HepG2 (cell line): ENCODE results near the gene TPPP3. TPM values are rescaled to one million over a fixed set of nuclear protein-coding genes. Genes with fewer than 3 reads are reported as not detected.

Source experiments
- ATAC-seq: fragments of 200-7000 bp; cut with Tn5 transposase; 3 replicates; pipeline ENCODE4 v1.9.1; 2020; ENCODE audit warnings: mild to moderate bottlenecking, moderate library complexity
- BruUV-seq: library from RNA; stranded (reverse); fragments of 400-500 nt; replicated peaks from 2 replicates; lab custom pipeline; 2021; lab: Mats Ljungman, UMichigan
- CTCF ChIA-PET: fragments of 300-600 bp; formaldehyde crosslinking; extraction: SDS; loops from one replicate; lab custom pipeline; 2021; ENCODE audit warnings: low total read pairs, inconsistent platforms, low intra/inter-chr PET ratio; lab: Yijun Ruan, JAX
- POLR2A ChIA-PET: fragments of 350-600 bp; sonication (Branson Sonifier 250); formaldehyde crosslinking; loops from one replicate; lab custom pipeline; 2020; ENCODE audit warnings: antibody characterized with exemption, inconsistent platforms; lab: Yijun Ruan, JAX
- DNase-seq: peaks from one replicate; pipeline ENCODE4 v3.0.0-alpha.2; 2015; ENCODE audit warnings: low spot score
- FAIRE-seq: peaks from 3 replicates; lab custom pipeline; 2011; peaks lifted over from hg19 to GRCh38; lab: Jason Lieb, UNC
- H2AFZ ChIP-seq: one replicate; pipeline ENCODE4 v1.6.1; 2011; ENCODE audit warnings: low read length, inconsistent platforms
- H3K27ac ChIP-seq: fragments of 300-600 bp; 3 replicates; pipeline ENCODE4 v1.8.0; 2011; ENCODE audit warnings: mixed run types, mild to moderate bottlenecking, mixed read lengths, low read length, inconsistent platforms; ENCODE audit not compliant: insufficient read depth; ENCODE audit errors: extremely low read length
- H3K27me3 ChIP-seq, 2 experiments: fragments of 200-600 bp in 1 of 2; 2 replicates in 1 of 2; 3 replicates in 1 of 2; pipeline versions ENCODE4 v1.6.0 to v1.8.0; 2011; ENCODE audit warnings: low read length in 2 of 2, mild to moderate bottlenecking in 2 of 2, moderate library complexity in 2 of 2, inconsistent platforms in 1 of 2; ENCODE audit not compliant: insufficient read depth in 2 of 2, control insufficient read depth in 1 of 2
- H3K36me3 ChIP-seq, 2 experiments: fragments of 200-600 bp in 1 of 2; replicated peaks in 1 of 2; 2 replicates in 1 of 2; 3 replicates in 1 of 2; pipeline versions ENCODE4 v1.5.1 to v1.8.0; 2011; ENCODE audit warnings: low read length in 2 of 2, inconsistent platforms in 1 of 2; ENCODE audit not compliant: insufficient read depth in 2 of 2, control insufficient read depth in 1 of 2
- H3K4me1 ChIP-seq: 2 replicates; pipeline ENCODE4 v1.5.1; 2012; ENCODE audit warnings: low read length, inconsistent platforms; ENCODE audit not compliant: insufficient read depth
- H3K4me2 ChIP-seq: 2 replicates; pipeline ENCODE4 v1.6.0; 2011; ENCODE audit warnings: low read depth, low read length, inconsistent platforms
- H3K4me3 ChIP-seq, 3 experiments: fragments of 200-600 bp in 1 of 3; sonication (generic), shearing (Covaris generic) in 1 of 3; replicated peaks in 1 of 3; 2 replicates each; pipeline ENCODE4 v1.5.1; 2011 to 2016; ENCODE audit warnings: low read length in 3 of 3, inconsistent platforms in 2 of 3, low read depth in 2 of 3, mild to moderate bottlenecking in 2 of 3, control low read depth in 1 of 3, mixed read lengths in 1 of 3; ENCODE audit not compliant: insufficient read depth in 1 of 3
- H3K79me2 ChIP-seq: one replicate; pipeline ENCODE4 v1.6.1; 2011; ENCODE audit warnings: low read length, inconsistent platforms; ENCODE audit not compliant: insufficient read depth
- H3K9ac ChIP-seq: 2 replicates; pipeline ENCODE4 v1.6.0; 2011; ENCODE audit warnings: mild to moderate bottlenecking, low read depth, low read length, inconsistent platforms; ENCODE audit not compliant: insufficient read depth
- H3K9me3 ChIP-seq: 2 replicates; pipeline ENCODE4 v1.5.1; 2012; ENCODE audit warnings: mild to moderate bottlenecking, low read length
- H4K20me1 ChIP-seq: 2 replicates; pipeline ENCODE4 v1.6.0; 2011; ENCODE audit warnings: inconsistent platforms, mild to moderate bottlenecking, low read length, moderate library complexity; ENCODE audit not compliant: insufficient read depth
- ATF4 ChIP-seq, 2 experiments: fragments of 450-650 bp in 1 of 2; sonication (generic) in 1 of 2; formaldehyde crosslinking; IDR thresholded peaks; 2 replicates each; pipeline versions ENCODE4 v1.5.0 to v1.8.0; 2020 to 2022; ENCODE audit warnings: mild to moderate bottlenecking in 1 of 2, missing genetic modification reagents in 1 of 2
- PHF21A ChIP-seq: sonication (generic); formaldehyde crosslinking; IDR thresholded peaks from 2 replicates; pipeline ENCODE4 v1.5.0; 2020; ENCODE audit warnings: mild to moderate bottlenecking, missing genetic modification reagents
- SALL1 ChIP-seq: sonication (generic); formaldehyde crosslinking; IDR thresholded peaks from 2 replicates; pipeline ENCODE4 v1.8.0; 2022; ENCODE audit warnings: mild to moderate bottlenecking, missing genetic modification reagents
- TP53 ChIP-seq: sonication (generic); formaldehyde crosslinking; conservative IDR thresholded peaks from 2 replicates; pipeline ENCODE4 v1.4.0; 2020; ENCODE audit warnings: missing genetic modification reagents
- ZNF121 ChIP-seq: sonication (generic); formaldehyde crosslinking; IDR thresholded peaks from 2 replicates; pipeline ENCODE4 v1.5.0; 2020; ENCODE audit warnings: mild to moderate bottlenecking, missing genetic modification reagents
- ZNF468 ChIP-seq: sonication (generic); formaldehyde crosslinking; IDR thresholded peaks from 2 replicates; pipeline ENCODE4 v1.8.0; 2022; ENCODE audit warnings: mild to moderate bottlenecking, moderate library complexity, missing genetic modification reagents
- ZNF576 ChIP-seq: sonication (generic); formaldehyde crosslinking; IDR thresholded peaks from 2 replicates; pipeline ENCODE4 v1.4.0; 2020; ENCODE audit warnings: mild to moderate bottlenecking, missing genetic modification reagents
- ZNF781 ChIP-seq: sonication (generic); formaldehyde crosslinking; IDR thresholded peaks from 2 replicates; pipeline ENCODE4 v1.5.1; 2020; ENCODE audit warnings: borderline replicate concordance, mild to moderate bottlenecking, missing genetic modification reagents; ENCODE audit errors: not compliant biosample characterization
- ZSCAN9 ChIP-seq: IDR thresholded peaks from 2 replicates; pipeline ENCODE4 v1.6.1; 2016; ENCODE audit warnings: borderline replicate concordance
- WGBS: methylation state at CpG from one replicate; pipeline ENCODE4 v1.1.6; 2017; ENCODE audit warnings: low lambda C conversion rate; 5-methylcytosine and 5-hydroxymethylcytosine counted together
- in situ Hi-C: cut with HindIII; loops from 2 replicates; pipeline ENCODE4 v1.10.0; 2017; ENCODE audit warnings: low pct_unique_long_range_greater_than_20kb; ENCODE audit not compliant: extremely low pct_ligation_motif_present
- intact Hi-C: fragments of 100-400 bp; cut with micrococcal nuclease; formaldehyde crosslinking; loops from one replicate; pipeline ENCODE4 v1.10.0; 2022; ENCODE audit not compliant: unreplicated experiment
- polyA plus RNA-seq, 8 experiments: library from polyadenylated mRNA; depleted of rRNA in 3 of 8; stranded (reverse) in 7 of 8; unstranded in 1 of 8; fragments of >200 nt; fragmentation: Illumina TruSeq in 4 of 8; extraction: Trizol in 4 of 8; gene quantifications; 2 replicates each; pipeline versions ENCODE4 v1.2.1 to v1.2.3, GENCODE V29; 2011 to 2016; ENCODE audit warnings: low read depth in 4 of 8, missing spikeins in 1 of 8, mixed read lengths in 1 of 8; ENCODE audit not compliant: insufficient read depth in 1 of 8
- total RNA-seq, 5 experiments: library from RNA; depleted of rRNA; stranded (reverse); fragments of >200 nt; fragmentation: Illumina TruSeq; extraction: Trizol; gene quantifications; 2 replicates each; pipeline ENCODE4 v1.2.3, GENCODE V29; 2016; ENCODE audit warnings: low read depth in 1 of 5
- TF ChIP-seq, protein P1 (sequence below): sonication (generic); formaldehyde crosslinking; IDR thresholded peaks from one replicate; pipeline ENCODE4 v1.5.1; 2020; ENCODE audit warnings: mild to moderate bottlenecking, missing genetic modification reagents; ENCODE audit errors: not compliant biosample characterization

Gene TPPP3
- total and polyA plus RNA-seq, 2 of the 13 experiments (the other 11 are each of a cell fraction or from before 2014, with no cell fraction given) = 0.16 to 0.44 TPM

- Histone ChIP-seq H3K36me3 (no peaks in the 10 kb centered on the region), H3K4me3 (no peak overlapping the region), H3K79me2 (no peaks in the 10 kb centered on the region), H4K20me1 (no peaks in the 10 kb centered on the region), H3K9me3 (no peaks in the 10 kb centered on the region), H3K9ac (no peak overlapping the region), H3K27me3 (peaks cover 8 to 50% of the 10 kb centered on the region in 2 experiments; a peak in 3 of 5 replicates), H2AFZ (no peak overlapping the region), H3K27ac (no peak overlapping the region), H3K4me1 (no peaks in the 10 kb centered on the region), H3K4me2 (no peak overlapping the region)
- in situ Hi-C loops = no loop called here
- ATAC-seq = no peak
- no TSS peak for BruUV-seq
- POLR2A ChIA-PET = no interaction called here
- no peak for FAIRE-seq
- intact Hi-C loops = no loop called here
- CTCF ChIA-PET = no interaction called here
- TF ChIP-seq ZNF468 (CRISPR knock-in tag) = no peak
- TF ChIP-seq ZNF121 (CRISPR knock-in tag) = no peak
- no peak for TF ChIP-seq ZSCAN9
- TF ChIP-seq SALL1 (CRISPR knock-in tag) = no peak
- no peak for TF ChIP-seq PHF21A (CRISPR knock-in tag)
- TF ChIP-seq TP53 (CRISPR knock-in tag) = no peak
- TF ChIP-seq ZNF781 (CRISPR knock-in tag) = no peak
- TF ChIP-seq ZNF576 (CRISPR knock-in tag) = no peak
- no peak for TF ChIP-seq ATF4 (CRISPR knock-in tag; IDR thresholded peaks at IDR 0.05)
- TF ChIP-seq, protein P1, sequence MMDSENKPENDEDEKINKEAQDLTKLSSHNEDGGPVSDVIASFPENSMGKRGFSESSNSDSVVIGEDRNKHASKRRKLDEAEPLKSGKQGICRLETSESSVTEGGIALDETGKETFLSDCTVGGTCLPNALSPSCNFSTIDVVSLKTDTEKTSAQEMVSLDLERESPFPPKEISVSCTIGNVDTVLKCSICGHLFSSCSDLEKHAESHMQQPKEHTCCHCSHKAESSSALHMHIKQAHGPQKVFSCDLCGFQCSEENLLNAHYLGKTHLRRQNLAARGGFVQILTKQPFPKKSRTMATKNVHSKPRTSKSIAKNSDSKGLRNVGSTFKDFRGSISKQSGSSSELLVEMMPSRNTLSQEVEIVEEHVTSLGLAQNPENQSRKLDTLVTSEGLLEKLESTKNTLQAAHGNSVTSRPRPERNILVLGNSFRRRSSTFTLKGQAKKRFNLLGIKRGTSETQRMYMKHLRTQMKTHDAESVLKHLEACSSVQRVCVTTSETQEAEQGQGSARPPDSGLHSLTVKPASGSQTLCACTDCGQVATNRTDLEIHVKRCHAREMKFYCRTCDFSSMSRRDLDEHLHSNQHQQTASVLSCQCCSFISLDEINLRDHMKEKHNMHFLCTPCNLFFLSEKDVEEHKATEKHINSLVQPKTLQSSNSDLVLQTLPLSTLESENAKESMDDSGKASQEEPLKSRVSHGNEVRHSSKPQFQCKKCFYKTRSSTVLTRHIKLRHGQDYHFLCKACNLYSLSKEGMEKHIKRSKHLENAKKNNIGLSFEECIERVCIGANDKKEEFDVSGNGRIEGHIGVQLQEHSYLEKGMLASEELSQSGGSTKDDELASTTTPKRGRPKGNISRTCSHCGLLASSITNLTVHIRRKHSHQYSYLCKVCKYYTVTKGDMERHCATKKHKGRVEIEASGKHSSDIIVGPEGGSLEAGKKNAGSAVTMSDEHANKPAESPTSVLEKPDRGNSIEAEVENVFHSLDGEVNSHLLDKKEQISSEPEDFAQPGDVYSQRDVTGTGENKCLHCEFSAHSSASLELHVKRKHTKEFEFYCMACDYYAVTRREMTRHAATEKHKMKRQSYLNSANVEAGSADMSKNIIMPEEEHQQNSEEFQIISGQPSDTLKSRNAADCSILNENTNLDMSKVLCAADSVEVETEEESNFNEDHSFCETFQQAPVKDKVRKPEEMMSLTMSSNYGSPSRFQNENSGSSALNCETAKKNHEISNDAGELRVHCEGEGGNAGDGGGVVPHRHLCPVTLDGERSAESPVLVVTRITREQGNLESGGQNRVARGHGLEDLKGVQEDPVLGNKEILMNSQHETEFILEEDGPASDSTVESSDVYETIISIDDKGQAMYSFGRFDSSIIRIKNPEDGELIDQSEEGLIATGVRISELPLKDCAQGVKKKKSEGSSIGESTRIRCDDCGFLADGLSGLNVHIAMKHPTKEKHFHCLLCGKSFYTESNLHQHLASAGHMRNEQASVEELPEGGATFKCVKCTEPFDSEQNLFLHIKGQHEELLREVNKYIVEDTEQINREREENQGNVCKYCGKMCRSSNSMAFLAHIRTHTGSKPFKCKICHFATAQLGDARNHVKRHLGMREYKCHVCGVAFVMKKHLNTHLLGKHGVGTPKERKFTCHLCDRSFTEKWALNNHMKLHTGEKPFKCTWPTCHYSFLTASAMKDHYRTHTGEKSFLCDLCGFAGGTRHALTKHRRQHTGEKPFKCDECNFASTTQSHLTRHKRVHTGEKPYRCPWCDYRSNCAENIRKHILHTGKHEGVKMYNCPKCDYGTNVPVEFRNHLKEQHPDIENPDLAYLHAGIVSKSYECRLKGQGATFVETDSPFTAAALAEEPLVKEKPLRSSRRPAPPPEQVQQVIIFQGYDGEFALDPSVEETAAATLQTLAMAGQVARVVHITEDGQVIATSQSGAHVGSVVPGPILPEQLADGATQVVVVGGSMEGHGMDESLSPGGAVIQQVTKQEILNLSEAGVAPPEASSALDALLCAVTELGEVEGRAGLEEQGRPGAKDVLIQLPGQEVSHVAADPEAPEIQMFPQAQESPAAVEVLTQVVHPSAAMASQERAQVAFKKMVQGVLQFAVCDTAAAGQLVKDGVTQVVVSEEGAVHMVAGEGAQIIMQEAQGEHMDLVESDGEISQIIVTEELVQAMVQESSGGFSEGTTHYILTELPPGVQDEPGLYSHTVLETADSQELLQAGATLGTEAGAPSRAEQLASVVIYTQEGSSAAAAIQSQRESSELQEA = no peak
- 60% methylated on average over 8 of the region's 8 CpGs for WGBS
- no peak for DNase-seq
These were observed 8.4 kb downstream of the TPPP3 start for GRCh38 chr16:67384778-67385510.
